ENCODE measurements around the gene ZNF474. TPM values are rescaled to one million over a fixed set of nuclear protein-coding genes. Genes with fewer than 3 reads are reported as not detected.
A peak's percentile ranks its signal among the peaks of the same experiment; 100 is the strongest.

ZNF474 gene
- total RNA-seq, 2 donors from 2014 or later = 1.7 TPM; not detected in 1

- TF ChIP-seq POLR2A (IDR thresholded peaks at IDR 0.05) (no peak), POLR2AphosphoS5 (IDR thresholded peaks at IDR 0.05) (no peak)
- TF ChIP-seq, protein P1, sequence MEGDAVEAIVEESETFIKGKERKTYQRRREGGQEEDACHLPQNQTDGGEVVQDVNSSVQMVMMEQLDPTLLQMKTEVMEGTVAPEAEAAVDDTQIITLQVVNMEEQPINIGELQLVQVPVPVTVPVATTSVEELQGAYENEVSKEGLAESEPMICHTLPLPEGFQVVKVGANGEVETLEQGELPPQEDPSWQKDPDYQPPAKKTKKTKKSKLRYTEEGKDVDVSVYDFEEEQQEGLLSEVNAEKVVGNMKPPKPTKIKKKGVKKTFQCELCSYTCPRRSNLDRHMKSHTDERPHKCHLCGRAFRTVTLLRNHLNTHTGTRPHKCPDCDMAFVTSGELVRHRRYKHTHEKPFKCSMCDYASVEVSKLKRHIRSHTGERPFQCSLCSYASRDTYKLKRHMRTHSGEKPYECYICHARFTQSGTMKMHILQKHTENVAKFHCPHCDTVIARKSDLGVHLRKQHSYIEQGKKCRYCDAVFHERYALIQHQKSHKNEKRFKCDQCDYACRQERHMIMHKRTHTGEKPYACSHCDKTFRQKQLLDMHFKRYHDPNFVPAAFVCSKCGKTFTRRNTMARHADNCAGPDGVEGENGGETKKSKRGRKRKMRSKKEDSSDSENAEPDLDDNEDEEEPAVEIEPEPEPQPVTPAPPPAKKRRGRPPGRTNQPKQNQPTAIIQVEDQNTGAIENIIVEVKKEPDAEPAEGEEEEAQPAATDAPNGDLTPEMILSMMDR (IDR thresholded peaks at IDR 0.05) = peak in 3 of 4 experiments; percentile 52 to 64 (median 63)
- Histone ChIP-seq H3K9me3 (no peaks in the 10 kb centered on the region), H3K27ac (no peak overlapping the region), H3K4me1 (replicated peaks) (no peaks in the 10 kb centered on the region), H3K36me3 (no peaks in the 10 kb centered on the region), H3K27me3 (replicated peaks; ENCODE audit: insufficient read depth) (no peaks in the 10 kb centered on the region), H3K4me3 (no peak overlapping the region)
- intact Hi-C loops (cut with DNase I) = loop anchor here (2.0 kb wide), 1 partner anchor 219 kb away; no protein-coding TSS in a partner anchor
- peak; percentile 46 for DNase-seq (ENCODE audit: low spot score)
- WGBS = 31% methylated on average over 3 of the region's 3 CpGs
These were observed 66.6 kb downstream of the ZNF474 start for GRCh38 chr5:122195802-122196394.

DNA sequence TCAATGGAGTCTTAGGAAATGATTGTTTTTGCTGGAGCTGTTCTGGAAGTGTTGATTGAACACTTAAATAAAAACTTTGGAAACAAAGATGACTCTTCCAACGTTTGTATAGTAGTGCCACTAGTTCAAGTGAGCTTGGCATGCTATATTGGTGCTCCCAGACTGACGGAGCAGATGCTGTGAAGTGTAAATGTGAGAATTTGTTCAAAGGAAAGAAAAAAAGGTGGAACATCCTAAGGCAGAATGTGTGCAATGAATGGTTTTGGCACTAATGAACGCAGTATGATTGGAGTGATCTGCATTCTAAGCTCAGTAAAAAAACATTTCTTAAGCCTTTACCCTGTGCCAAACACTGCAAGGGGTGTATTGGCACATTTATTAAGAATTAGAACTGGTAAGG, 69.8 kb downstream of the ZNF474 start:
- no peak overlapping the region for H3K4me3 ChIP-seq
- intact Hi-C loops (cut with DNase I) = no loop called here

DNA sequence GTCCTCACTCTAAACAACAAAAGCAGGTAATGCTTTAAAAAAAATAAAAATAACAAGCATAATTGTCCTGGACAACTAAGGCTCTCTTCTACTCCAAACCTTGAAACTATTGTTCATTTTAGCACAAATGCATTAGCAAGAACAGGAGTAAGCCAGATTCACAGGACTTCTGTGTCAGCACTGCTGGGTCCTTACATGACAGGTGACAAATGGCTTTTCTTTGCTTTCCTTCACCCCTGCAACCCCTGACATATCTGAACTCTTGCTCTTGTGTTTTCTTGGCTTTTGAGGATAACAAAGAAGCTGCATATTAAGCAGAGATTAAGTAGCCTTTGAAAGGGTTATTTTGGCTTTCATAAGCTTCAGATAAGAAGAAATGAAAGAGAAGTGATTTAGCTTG, 71.1 kb downstream of the ZNF474 start:
- no peaks in the 10 kb centered on the region for H3K36me3 ChIP-seq
- no peaks in the 10 kb centered on the region for H3K9me3 ChIP-seq
- H3K27ac ChIP-seq = no peak overlapping the region
- intact Hi-C loops (cut with DNase I) = no loop called here
- no peaks in the 10 kb centered on the region for H3K27me3 ChIP-seq (replicated peaks; ENCODE audit: insufficient read depth)
- H3K4me3 ChIP-seq = no peak overlapping the region
- H3K4me1 ChIP-seq (replicated peaks) = no peaks in the 10 kb centered on the region
- TF ChIP-seq POLR2AphosphoS5 (IDR thresholded peaks at IDR 0.05) = no peak
- TF ChIP-seq, protein P1 (IDR thresholded peaks at IDR 0.05) = no peak
- no peak for TF ChIP-seq POLR2A (IDR thresholded peaks at IDR 0.05)
- no peak for DNase-seq (ENCODE audit: low spot score)

More for the DNA sequence above, 69.8 kb downstream of the ZNF474 start:
- DNase-seq (ENCODE audit: low spot score) = no peak
- WGBS = 57% methylated on average over 3 of the region's 3 CpGs
- TF ChIP-seq, protein P1 (IDR thresholded peaks at IDR 0.05) = no peak
- Histone ChIP-seq H3K27ac (no peak overlapping the region), H3K36me3 (no peaks in the 10 kb centered on the region), H3K9me3 (no peaks in the 10 kb centered on the region), H3K4me1 (replicated peaks) (no peaks in the 10 kb centered on the region), H3K27me3 (replicated peaks; ENCODE audit: insufficient read depth) (no peaks in the 10 kb centered on the region)

- Histone ChIP-seq H3K9me3 (no peaks in the 10 kb centered on the region), H3K36me3 (no peaks in the 10 kb centered on the region), H3K27ac (no peak overlapping the region), H3K4me1 (replicated peaks) (no peaks in the 10 kb centered on the region), H3K4me3 (no peak overlapping the region), H3K27me3 (replicated peaks; ENCODE audit: insufficient read depth) (no peaks in the 10 kb centered on the region)
- intact Hi-C loops (cut with DNase I) = no loop called here
- DNase-seq (ENCODE audit: low spot score) = no peak
- TF ChIP-seq POLR2AphosphoS5 (IDR thresholded peaks at IDR 0.05) = no peak
- TF ChIP-seq POLR2A (IDR thresholded peaks at IDR 0.05) = no peak
- TF ChIP-seq, protein P1 (IDR thresholded peaks at IDR 0.05) = no peak
- 82% methylated on average over 3 of the region's 3 CpGs for WGBS
These were observed 71.5 kb downstream of the ZNF474 start for GRCh38 chr5:122200865-122201264.

- DNase-seq (ENCODE audit: low spot score) = no peak
- no peak overlapping the region for H3K27ac ChIP-seq
- H3K4me3 ChIP-seq = no peak overlapping the region
- 62% methylated on average over 3 of the region's 3 CpGs for WGBS
- TF ChIP-seq, protein P1 (IDR thresholded peaks at IDR 0.05) = no peak
- TF ChIP-seq POLR2A (IDR thresholded peaks at IDR 0.05) (no peak), POLR2AphosphoS5 (IDR thresholded peaks at IDR 0.05) (no peak)
- H3K36me3 ChIP-seq = no peaks in the 10 kb centered on the region
- H3K27me3 ChIP-seq (replicated peaks; ENCODE audit: insufficient read depth) = no peaks in the 10 kb centered on the region
- no peaks in the 10 kb centered on the region for H3K9me3 ChIP-seq
- H3K4me1 ChIP-seq (replicated peaks) = no peaks in the 10 kb centered on the region
- intact Hi-C loops (cut with DNase I) = no loop called here
These were observed 72.0 kb downstream of the ZNF474 start for GRCh38 chr5:122201365-122201764.

All from prostate gland (tissue), 2 donors.